ENCODE measurements around the gene STING1. TPM values are rescaled to one million over a fixed set of nuclear protein-coding genes. Genes with fewer than 3 reads are reported as not detected.
"Not testable (repeated sequence)": the region's sequence is repeated elsewhere in the genome, so short reads cannot be mapped to it uniquely, and the experiment has no call there.

The STING1 gene
- total and polyA plus RNA-seq, 2 of the 8 experiments (the other 6 are each of a cell fraction or from before 2014, with no cell fraction given) = 0.26 to 0.47 TPM

DNA sequence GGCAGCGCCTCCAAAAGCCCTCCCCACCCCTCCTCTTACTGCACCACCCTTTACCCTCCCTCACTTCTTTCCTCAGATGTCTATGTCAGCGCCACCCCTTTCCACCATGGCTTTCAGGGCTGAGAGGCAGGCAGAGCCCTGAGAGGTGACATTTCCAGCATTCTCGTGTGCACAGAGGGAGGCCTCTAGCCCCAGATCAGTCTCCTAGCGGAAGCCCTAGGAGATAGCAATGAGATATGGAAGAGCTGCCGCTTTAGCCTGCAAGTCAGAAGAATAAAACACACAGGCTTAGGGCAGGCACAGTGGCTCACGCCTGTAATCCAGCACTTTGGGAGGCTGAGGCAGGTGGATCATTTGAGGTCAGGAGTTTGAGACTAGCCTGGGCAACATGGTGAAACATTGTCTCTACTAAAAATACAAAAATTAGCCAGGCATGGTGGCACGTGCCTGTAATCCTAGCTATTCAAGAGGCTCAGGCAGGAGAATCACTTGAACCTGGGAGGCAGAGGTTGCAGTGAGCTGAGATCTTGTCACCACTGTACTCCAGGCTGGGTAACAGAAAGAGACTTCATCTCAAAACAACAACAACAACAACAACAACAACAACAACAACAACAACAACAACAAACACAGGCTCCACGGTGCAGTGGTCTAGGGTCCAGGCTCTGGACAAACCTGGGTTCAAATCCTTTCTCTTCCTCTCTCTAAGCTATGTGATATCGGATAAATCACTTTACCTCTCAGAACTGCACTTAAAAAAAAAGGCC lies 3.7 kb downstream of the STING1 start:
- H2BK5ac ChIP-seq (ENCODE audit: low read depth, low read length); H2AFZ ChIP-seq (ENCODE audit: low read length); H3K4me3 ChIP-seq (ENCODE audit: extremely low read depth in 1 of 4, insufficient read depth in 2 of 4, low read depth in 3 of 4, low read length in 4 of 4); H4K91ac ChIP-seq (replicated peaks; ENCODE audit: insufficient read length, low read length); H3K23ac ChIP-seq (ENCODE audit: insufficient read length); H3K4ac ChIP-seq (replicated peaks; ENCODE audit: insufficient read length, low read depth, low read length); H2BK12ac ChIP-seq (ENCODE audit: low read depth, low read length); H3K14ac ChIP-seq (ENCODE audit: insufficient read length); H3K79me1 ChIP-seq (ENCODE audit: low read depth, low read length); H2AK5ac ChIP-seq (ENCODE audit: low read depth, low read length); H2BK20ac ChIP-seq (ENCODE audit: low read length); H3K9me3 ChIP-seq (ENCODE audit: insufficient read depth in 2 of 2, low read depth in 1 of 2, low read length in 1 of 2); H4K5ac ChIP-seq (ENCODE audit: insufficient read length, low read depth, low read length); H3K4me2 ChIP-seq (ENCODE audit: insufficient read depth in 1 of 2, low read depth in 2 of 2, low read length in 2 of 2); H2BK15ac ChIP-seq (ENCODE audit: low read length); FAIRE-seq; H4K20me1 ChIP-seq (replicated peaks in 1 of 2; ENCODE audit: control insufficient read depth in 1 of 2, insufficient read depth in 2 of 2, low read length in 2 of 2); H3K79me2 ChIP-seq (ENCODE audit: control insufficient read depth in 1 of 2, insufficient read depth in 2 of 2, low read length in 2 of 2); H2BK120ac ChIP-seq (replicated peaks; ENCODE audit: low read depth, low read length); H3K4me1 ChIP-seq (replicated peaks in 1 of 4; ENCODE audit: control insufficient read depth in 3 of 4, insufficient read depth in 4 of 4, low read length in 3 of 4); H3K27me3 ChIP-seq (replicated peaks in 1 of 4; ENCODE audit: control insufficient read depth in 3 of 4, extremely low read depth in 1 of 4, insufficient read depth in 3 of 4, low read length in 3 of 4); H3K36me3 ChIP-seq (ENCODE audit: control insufficient read depth in 2 of 4, insufficient read depth in 4 of 4, low read length in 3 of 4); H3K9ac ChIP-seq (replicated peaks in 1 of 4; ENCODE audit: extremely low read depth in 1 of 4, low read depth in 3 of 4, low read length in 3 of 4); H3K56ac ChIP-seq (replicated peaks; ENCODE audit: insufficient read length, low read depth, low read length); H4K8ac ChIP-seq (ENCODE audit: extremely low read depth, insufficient read depth, low read length); H3K27ac ChIP-seq (ENCODE audit: low read depth, low read length); POLR2A ChIA-PET (ENCODE audit: partially characterized antibody); H3K23me2 ChIP-seq (ENCODE audit: low read depth, low read length); DNase-seq (ENCODE audit: low read depth in 1 of 2, low spot score in 2 of 2); H3K18ac ChIP-seq (ENCODE audit: extremely low read depth, low read length): not testable (repeated sequence)
- 91% methylated on average over 9 of the region's 9 CpGs; no CpG with 5 or more reads in 1 of the 2 experiments for WGBS, 2 experiments (ENCODE audit: extremely low coverage in 1 of 2, insufficient coverage in 1 of 2, insufficient read length in 1 of 2, insufficient replicate concordance in 2 of 2, low coverage in 1 of 2, low lambda C conversion rate in 2 of 2, missing lambda C conversion rate in 1 of 2)
- CTCF ChIA-PET (ENCODE audit: partially characterized antibody) = interaction anchor here (0.7 to 5.3 kb wide), 11 partner anchors 10 to 936 kb away, joined by 3 to 38 read pairs (median 4); partner anchors contain the start of genes DNAJC18, ETF1 and UBE2D2
